ENCODE results near the gene ANO7. TPM values are rescaled to one million over a fixed set of nuclear protein-coding genes. Genes with fewer than 3 reads are reported as not detected.

ANO7 gene
- total RNA-seq, 1 experiment from 2014 or later = 5.2 TPM

DNA sequence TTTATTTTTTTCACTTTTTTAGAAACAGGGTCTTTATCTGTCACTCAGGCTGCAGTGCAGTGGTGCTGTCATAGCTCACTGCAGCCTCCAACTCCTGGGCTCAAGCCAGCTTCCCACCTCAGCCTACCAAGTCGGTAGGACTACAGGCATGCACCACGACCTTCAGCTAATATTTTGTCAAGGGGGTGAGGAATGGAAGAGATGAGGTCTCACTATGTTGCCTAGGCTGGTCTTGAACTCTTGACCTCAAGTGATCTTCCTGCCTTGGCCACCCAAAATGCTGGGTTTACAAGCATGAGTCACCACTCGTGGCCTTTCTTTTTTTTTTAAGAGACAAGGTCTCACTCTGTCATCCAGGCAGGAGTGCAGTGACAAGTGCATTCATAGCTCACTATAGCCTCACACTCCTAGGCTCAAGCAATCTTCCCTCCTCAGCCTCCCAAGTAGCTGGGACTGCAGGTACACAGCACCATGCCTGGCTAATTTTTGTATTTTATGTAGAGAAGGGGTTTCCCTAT is 24.8 kb upstream of the ANO7 start:
- H2BK120ac ChIP-seq (ENCODE audit: low read depth, low read length, poor library complexity, severe bottlenecking) = no peak overlapping the region
- H3K23me2 ChIP-seq (ENCODE audit: insufficient read length, low read depth, low read length, poor library complexity, severe bottlenecking) = no peaks in the 10 kb centered on the region
- H3K9me3 ChIP-seq (ENCODE audit: control insufficient read depth, low read depth, low read length) = no peaks in the 10 kb centered on the region
- H3K4me3 Mint-ChIP-seq = no peak overlapping the region
- no peak overlapping the region for H3K27ac Mint-ChIP-seq
- no peak overlapping the region for H4K8ac ChIP-seq (replicated peaks; ENCODE audit: insufficient read length, low read depth, low read length)
- H3K9me3 Mint-ChIP-seq = no peaks in the 10 kb centered on the region
- no peak overlapping the region for H3K18ac ChIP-seq (ENCODE audit: insufficient read length, low read depth, low read length)
- no peak overlapping the region for H3K14ac ChIP-seq (ENCODE audit: insufficient read depth, low read length)
- H3K27ac ChIP-seq (ENCODE audit: insufficient read length, low read depth, low read length) = no peak overlapping the region
- no peak overlapping the region for H2BK12ac ChIP-seq (ENCODE audit: insufficient read length, low read depth, low read length)
- no peak overlapping the region for H4K91ac ChIP-seq (ENCODE audit: insufficient read length, low read depth, low read length)
- no peaks in the 10 kb centered on the region for H3K27me3 ChIP-seq (ENCODE audit: insufficient read depth, low read length)
- no CpG with 5 or more reads among the region's 3 CpGs for WGBS (ENCODE audit: extremely low coverage, insufficient read length, low lambda C conversion rate)
- no peak overlapping the region for H2AFZ ChIP-seq (ENCODE audit: low read length)
- no peaks in the 10 kb centered on the region for H3K79me1 ChIP-seq (ENCODE audit: insufficient read depth, low read depth, low read length, poor library complexity, severe bottlenecking)
- no peaks in the 10 kb centered on the region for H3K4me1 ChIP-seq (ENCODE audit: insufficient read depth, low read length)
- no peak for DNase-seq
- TF ChIP-seq, protein P1, sequence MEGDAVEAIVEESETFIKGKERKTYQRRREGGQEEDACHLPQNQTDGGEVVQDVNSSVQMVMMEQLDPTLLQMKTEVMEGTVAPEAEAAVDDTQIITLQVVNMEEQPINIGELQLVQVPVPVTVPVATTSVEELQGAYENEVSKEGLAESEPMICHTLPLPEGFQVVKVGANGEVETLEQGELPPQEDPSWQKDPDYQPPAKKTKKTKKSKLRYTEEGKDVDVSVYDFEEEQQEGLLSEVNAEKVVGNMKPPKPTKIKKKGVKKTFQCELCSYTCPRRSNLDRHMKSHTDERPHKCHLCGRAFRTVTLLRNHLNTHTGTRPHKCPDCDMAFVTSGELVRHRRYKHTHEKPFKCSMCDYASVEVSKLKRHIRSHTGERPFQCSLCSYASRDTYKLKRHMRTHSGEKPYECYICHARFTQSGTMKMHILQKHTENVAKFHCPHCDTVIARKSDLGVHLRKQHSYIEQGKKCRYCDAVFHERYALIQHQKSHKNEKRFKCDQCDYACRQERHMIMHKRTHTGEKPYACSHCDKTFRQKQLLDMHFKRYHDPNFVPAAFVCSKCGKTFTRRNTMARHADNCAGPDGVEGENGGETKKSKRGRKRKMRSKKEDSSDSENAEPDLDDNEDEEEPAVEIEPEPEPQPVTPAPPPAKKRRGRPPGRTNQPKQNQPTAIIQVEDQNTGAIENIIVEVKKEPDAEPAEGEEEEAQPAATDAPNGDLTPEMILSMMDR (conservative IDR thresholded peaks at IDR 0.05) = no peak
- H3K4ac ChIP-seq (ENCODE audit: low read depth, low read length) = no peak overlapping the region
- H4K20me1 ChIP-seq (ENCODE audit: control insufficient read depth, insufficient read depth, insufficient read length) = no peaks in the 10 kb centered on the region
- H3T11ph ChIP-seq (ENCODE audit: low read length) = no peak overlapping the region
- H2BK5ac ChIP-seq (ENCODE audit: insufficient read length, low read length) = no peak overlapping the region
- no peak overlapping the region for H2BK15ac ChIP-seq (ENCODE audit: low read depth, low read length)
- H3K27me3 Mint-ChIP-seq (ENCODE audit: low read depth) = no peaks in the 10 kb centered on the region
- no peak overlapping the region for H3K23ac ChIP-seq (ENCODE audit: insufficient read length, low read depth, low read length)
- H3K4me2 ChIP-seq (ENCODE audit: insufficient read depth, insufficient read length, low read length) = no peak overlapping the region
- H2AK5ac ChIP-seq (ENCODE audit: insufficient read length, low read length) = no peak overlapping the region
- no peak overlapping the region for H3K9ac ChIP-seq (ENCODE audit: extremely low read depth, insufficient read length, low read length)
- H2BK20ac ChIP-seq (ENCODE audit: low read depth, low read length, poor library complexity, severe bottlenecking) = no peak overlapping the region
- H3K36me3 Mint-ChIP-seq (ENCODE audit: insufficient read depth in 1 of 3, low read depth in 3 of 3) = peaks cover 0 to 47% (median 37%) of the 10 kb centered on the region in 3 experiments; a peak in 5 of 7 replicates
- no peaks in the 10 kb centered on the region for H3K4me1 Mint-ChIP-seq
- no peak overlapping the region for H3K56ac ChIP-seq (ENCODE audit: insufficient read length, low read depth, low read length)
- no peaks in the 10 kb centered on the region for H3K79me2 ChIP-seq (ENCODE audit: insufficient read depth, low read length)
- no peak overlapping the region for H4K5ac ChIP-seq (ENCODE audit: insufficient read length, low read depth, low read length)
